HG03521 (cell line): Measurements from ENCODE around the gene RUNDC3A.
"Not testable (repeated sequence)": the region's sequence is repeated elsewhere in the genome, so short reads cannot be mapped to it uniquely, and the experiment has no call there.

ENCODE experiments used
- ATAC-seq: cut with Tn5 transposase; IDR thresholded peaks from one replicate; pipeline ENCODE4 v1.9.1; 2021; ENCODE audit warnings: mild to moderate bottlenecking, moderate library complexity; ENCODE audit not compliant: unreplicated experiment

Gene RUNDC3A

DNA sequence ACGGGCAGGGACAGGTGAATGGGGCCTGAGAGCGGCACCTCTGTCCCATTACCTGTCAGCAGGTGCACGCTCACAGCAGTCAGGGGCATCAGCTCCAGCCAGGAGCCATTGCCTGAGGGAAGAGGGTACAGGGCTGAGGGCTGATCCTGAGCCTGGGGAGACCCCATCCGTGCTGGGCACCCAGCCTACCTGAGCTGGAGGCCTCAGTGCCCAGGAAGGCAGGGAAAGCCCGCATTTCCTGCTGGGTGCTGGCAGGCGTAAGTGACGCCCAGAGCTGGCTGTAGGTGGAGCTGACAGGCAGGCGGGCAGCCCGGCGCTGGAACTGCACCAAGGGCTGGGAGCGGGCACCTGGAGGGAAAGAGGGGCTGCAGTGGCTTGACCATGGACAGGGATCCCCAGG, 47.8 kb downstream of the RUNDC3A start:
- ATAC-seq, result no peak

DNA sequence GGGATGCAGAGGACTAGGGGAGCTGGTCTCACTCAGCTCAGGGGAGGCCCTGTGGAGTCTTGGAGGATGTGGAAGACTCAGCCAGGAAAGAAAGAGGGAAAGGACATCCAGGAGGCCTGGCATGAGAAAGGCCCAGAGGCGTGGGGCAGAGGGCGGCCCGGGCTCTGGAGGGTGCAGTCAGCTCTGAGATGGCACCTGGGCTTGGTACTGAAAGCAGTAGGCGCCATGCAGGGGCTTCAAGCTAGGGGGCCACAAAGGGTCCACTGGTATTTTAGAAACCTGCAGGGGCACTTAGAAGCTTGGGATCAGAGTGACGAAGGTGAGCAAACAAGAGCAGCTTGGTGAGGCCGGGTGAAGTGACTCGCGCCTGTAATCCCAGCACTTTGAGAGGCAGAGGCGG, 49.7 kb downstream of the RUNDC3A start:
- ATAC-seq, result no peak

DNA sequence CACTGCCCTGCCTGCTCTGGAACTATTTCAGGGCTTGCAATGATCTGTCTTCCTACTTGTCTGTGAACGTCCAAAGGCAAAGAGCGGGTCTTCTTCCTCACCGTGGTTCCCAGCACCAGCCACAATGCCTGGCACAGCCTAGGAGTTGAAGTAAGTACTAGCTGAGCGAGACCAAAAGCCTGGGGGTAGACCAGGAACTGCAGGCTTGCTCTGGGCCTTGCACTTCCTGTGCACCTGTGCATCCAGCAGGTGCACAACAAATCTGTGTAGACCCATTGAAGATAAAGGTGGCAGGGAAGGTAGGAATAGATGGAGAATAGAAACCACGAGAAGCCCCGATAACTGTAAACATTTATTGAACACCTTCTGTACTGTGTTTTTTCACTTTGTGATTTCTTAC, 50.6 kb downstream of the RUNDC3A start:
- ATAC-seq, result no peak

DNA sequence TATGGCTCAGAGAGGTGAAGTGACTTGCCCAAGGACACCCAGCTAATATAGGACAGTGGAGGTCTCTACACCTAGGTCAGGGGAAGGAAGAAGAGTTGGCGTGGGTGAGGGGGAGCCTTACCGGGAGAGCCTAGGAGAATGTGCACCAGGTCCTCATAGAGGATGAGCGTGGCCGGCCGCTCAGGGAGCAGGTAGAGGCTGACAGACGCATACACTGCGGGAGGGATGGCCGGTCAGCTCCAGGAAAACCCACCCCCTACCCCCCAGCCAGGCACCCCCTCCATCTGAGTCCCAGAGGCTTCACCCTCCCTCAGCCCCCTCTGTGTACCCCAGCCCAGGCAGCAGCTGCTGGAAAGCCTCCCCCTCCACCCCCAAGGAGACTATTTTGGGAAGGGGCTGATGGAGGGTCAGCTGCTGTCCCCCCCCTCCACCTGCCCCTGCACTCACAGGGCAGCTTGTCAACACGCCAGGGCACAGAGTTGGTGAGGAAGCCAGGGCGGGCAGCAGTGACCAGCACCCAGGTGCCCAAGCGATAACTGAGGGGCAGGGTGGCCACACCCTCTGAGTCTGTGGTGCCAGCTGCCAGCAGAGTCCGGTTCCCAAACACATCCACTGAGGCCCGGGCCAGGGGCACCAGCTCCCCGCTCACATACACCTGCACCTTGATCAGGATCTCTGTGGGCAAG, 51.2 kb downstream of the RUNDC3A start:
- ATAC-seq, result no peak

DNA sequence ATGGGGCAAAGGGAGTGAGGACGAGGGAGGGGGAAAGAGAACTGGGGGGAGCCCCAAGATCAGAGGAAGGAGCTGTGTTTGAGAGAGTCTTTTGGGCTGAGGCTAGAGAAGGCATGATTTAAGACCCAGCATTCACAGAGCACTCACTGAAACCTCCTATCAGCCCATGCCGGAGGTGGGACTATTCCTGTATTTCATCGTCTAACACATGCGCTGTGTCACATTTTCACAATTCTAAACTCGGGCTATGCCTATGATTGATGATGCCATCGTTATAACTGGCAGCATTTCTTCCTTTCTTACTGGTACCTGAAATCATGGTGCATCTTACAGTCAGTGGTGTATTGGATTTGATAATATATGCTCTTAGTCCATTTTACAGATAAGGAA, 51.7 kb downstream of the RUNDC3A start:
- no peak for ATAC-seq

DNA sequence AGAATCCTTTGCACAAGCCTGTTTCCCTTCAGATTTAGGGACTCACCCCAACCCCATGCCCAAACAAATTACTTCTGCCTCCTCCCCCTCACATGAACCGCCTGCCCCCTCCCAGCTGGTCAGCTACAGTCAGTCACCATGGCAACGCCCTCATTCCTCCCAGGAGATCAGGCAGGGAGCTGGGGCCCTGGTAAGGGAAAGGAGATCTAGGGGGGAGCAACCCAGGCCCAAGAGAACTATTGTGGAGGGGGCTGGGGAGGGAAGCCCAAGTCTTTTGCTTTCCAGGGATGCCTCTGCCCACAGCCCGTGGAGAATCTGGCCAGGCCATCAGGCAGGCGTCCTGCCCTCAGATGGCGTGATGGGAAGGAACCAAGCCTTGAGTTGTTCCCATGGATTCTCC, 52.4 kb downstream of the RUNDC3A start:
- ATAC-seq, result no peak

DNA sequence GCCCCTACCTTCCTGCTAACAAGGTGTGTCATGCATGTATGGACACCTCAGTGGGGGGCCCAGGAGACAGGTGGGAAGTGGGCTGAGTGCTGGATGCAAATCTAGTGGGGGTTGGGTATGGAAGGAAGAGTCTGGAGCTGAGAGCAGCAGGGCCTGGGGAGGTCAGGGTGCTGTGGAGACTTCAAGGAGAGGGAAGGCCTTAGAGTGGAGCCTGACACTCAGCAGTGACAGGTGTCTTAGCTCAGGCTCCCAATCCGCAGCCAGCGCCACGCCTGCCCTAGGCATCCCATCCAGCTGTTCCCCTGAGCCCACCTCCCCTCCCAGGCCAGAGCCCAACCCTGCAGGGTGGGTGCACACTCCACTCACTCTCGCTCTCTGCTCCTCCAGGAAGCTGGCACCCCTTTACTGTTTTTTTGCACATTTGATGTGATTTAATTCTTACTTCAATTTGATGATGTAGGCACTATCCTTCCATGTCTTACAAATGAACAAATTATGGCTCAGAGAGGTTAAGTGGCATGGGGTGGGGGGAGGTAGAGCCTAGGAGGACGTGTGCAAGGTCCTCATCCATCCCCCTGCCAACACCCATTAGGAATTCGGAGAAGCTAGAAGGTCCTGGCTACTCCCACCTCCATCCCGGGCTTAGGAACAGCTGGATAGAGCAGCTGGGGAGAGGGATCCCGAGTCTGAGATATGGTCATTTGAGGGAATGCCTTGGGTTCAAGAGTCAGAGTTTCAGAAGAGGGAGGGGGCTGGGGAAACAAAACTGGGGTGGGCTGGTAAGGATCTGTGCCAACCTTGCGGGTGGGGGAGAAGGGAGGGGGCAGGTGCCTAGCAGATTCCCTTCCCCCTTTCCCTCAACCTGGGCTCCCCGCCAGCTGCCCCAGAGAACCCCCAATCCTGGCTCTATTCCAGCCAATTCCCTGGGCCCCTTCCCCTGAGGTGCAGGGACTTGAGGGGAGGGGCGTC, 53.2 kb downstream of the RUNDC3A start:
- no peak for ATAC-seq

DNA sequence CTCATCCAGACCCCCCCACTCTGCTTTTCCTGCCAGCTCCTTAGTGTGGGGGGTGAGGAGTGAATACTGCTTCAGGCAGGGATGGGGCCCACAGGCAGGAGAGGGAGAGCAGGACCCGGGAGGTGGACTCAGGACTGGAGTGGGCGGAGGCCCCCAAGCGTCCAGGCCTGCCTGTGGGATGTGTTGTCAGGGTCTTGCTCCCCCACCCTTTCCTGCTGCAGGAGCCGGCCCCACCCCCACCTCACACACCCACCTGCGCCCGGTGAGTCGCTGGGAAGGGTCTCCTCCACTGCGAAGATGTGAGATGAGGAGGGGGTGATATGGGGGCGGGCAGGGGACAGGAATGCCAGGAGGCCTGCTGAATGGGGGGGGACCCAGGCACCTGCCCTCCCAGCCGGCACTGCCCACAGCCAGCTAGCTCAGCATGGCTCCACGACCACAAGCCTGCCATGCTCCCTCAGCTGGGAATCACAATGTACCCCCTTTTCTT, 54.1 kb downstream of the RUNDC3A start:
- ATAC-seq, result no peak

DNA sequence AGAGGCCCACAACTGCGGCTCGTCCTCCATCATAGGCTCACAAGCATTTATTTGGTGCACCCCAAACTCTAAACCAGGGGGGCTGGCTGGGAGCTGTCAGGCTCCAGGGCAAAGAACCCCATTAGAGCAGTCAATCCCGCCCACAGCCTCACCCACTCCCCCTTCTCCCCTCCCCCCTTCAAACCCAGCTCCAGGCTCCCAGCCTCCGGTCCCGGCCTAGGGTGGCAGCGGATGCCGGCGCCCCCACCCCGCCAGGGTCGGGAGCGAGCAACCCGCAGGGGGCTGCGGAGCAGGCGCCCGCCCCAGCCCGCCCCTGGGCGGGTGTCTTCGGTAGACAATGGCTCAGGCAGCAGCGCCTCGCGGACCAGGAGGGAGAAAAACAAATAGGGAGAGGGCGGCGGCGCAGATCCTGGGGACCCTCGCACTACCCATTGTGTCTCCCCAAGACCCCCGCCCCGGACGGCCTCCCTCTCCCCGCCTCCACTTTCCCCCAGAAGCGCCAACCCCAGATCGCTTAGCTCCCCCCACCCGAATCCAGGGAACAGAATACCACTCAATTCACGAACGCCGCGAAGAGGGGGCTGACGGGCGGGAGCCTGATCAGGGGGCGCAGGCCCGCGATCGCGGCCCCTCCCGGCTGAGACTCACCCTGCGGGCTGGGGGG, 54.7 kb downstream of the RUNDC3A start:
- no peak for ATAC-seq

DNA sequence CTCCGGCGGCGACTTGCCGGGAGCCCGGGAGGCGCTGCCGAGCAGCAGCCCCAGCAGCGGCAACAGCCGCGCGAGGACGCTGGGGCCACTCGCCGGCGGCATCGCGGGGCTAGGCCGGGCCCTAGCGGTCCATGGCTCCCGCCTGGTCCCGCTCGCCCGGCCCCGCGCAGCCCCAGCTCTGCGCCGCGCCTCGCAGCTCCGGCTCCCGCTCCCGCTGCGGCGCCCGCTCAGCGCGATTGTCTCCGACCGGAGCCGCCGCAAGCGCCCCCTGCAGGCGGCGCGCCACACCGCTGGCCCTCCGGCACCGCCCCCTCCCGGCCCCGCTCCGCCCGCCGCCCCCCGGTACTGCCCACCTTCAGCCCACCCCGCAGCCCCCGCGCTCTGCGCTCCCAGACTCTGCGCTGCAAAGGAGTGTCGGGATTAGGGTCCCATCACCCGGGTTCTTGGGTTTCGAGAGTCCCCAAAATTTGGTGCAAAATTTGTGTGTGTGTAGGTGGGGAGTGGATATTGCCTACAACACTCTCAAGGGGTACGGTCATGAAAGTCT, 55.3 kb downstream of the RUNDC3A start, which contains the start of gene FAM171A2:
Gene FAM171A2 (minus strand): TSS at position 241 of the 547 bp plus-strand sequence. CDS start 139 bp downstream, at position 102.
- no peak for ATAC-seq

DNA sequence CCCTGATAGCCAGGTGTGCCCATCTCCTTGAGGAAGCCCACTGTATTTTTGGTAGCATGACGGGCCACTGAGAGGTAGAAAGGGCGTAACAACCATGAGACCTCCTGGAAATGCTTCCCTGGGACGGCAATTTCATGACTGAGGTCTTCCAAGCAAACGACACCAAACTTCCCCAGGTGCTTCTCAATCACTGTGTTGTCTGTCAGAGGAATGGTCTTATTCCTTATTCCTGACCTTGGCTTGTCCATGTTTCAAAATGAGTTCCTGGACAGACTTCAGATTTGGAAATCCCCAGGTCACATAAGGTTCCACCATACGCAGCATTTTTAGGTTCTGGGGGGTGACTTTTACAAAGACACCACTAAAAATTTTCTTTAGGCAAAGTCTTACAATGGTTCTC, 56.6 kb downstream of the RUNDC3A start:
- not testable (repeated sequence) for ATAC-seq

DNA sequence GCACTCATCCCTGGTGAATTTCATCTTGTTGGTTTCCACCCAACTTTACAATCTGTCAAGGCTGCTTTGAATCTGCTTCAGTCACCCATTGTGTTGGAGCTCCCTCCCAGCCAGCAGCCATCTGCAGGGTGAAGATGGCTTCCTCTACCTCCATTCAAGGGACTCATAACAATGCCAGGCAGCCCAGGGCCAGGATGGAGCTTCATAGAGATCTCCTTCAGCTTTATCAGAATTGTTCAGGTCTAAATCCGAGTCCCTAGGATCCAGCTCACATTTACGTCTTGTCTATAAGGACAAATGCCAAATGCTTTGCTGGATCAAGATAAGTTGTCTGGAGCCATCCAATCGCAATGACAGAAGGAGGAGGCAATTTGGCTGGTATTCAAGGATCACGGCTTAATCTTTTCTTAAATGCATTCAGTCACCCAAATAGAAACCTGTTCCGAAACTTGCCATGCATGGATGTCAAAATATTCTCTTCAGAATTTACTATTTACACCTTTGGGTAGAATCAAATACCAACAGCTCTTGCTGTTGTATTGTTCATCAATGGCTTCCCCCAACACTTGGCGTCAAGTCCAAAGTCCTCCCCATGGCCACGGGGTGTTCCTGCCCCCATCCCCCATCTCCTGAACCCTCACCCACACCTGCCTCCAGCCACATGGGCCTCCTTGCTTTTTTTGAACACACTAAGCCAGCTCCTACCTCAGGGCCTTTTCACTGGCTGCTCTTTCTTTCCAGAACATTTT, 59.0 kb downstream of the RUNDC3A start:
- ATAC-seq, result no peak
